HepG2 (cell line): ENCODE measurements around the gene PRPSAP1. TPM values are rescaled to one million over a fixed set of nuclear protein-coding genes. Genes with fewer than 3 reads are reported as not detected.
A peak's percentile ranks its signal among the peaks of the same experiment; 100 is the strongest.

ENCODE experiments used
- ATAC-seq: fragments of 200-7000 bp; cut with Tn5 transposase; 3 replicates; pipeline ENCODE4 v1.9.1; 2020; ENCODE audit warnings: mild to moderate bottlenecking, moderate library complexity
- BruUV-seq: library from RNA; stranded (reverse); fragments of 400-500 nt; replicated peaks from 2 replicates; lab custom pipeline; 2021; lab: Mats Ljungman, UMichigan
- CTCF ChIA-PET: fragments of 300-600 bp; formaldehyde crosslinking; extraction: SDS; loops from one replicate; lab custom pipeline; 2021; ENCODE audit warnings: low total read pairs, inconsistent platforms, low intra/inter-chr PET ratio; lab: Yijun Ruan, JAX
- POLR2A ChIA-PET: fragments of 350-600 bp; sonication (Branson Sonifier 250); formaldehyde crosslinking; loops from one replicate; lab custom pipeline; 2020; ENCODE audit warnings: antibody characterized with exemption, inconsistent platforms; lab: Yijun Ruan, JAX
- DNase-seq: peaks from one replicate; pipeline ENCODE4 v3.0.0-alpha.2; 2015; ENCODE audit warnings: low spot score
- FAIRE-seq: peaks from 3 replicates; lab custom pipeline; 2011; peaks lifted over from hg19 to GRCh38; lab: Jason Lieb, UNC
- H2AFZ ChIP-seq: one replicate; pipeline ENCODE4 v1.6.1; 2011; ENCODE audit warnings: low read length, inconsistent platforms
- H3K27ac ChIP-seq: fragments of 300-600 bp; 3 replicates; pipeline ENCODE4 v1.8.0; 2011; ENCODE audit warnings: mixed run types, mild to moderate bottlenecking, mixed read lengths, low read length, inconsistent platforms; ENCODE audit not compliant: insufficient read depth; ENCODE audit errors: extremely low read length
- H3K27me3 ChIP-seq, 2 experiments: fragments of 200-600 bp in 1 of 2; 2 replicates in 1 of 2; 3 replicates in 1 of 2; pipeline versions ENCODE4 v1.6.0 to v1.8.0; 2011; ENCODE audit warnings: low read length in 2 of 2, mild to moderate bottlenecking in 2 of 2, moderate library complexity in 2 of 2, inconsistent platforms in 1 of 2; ENCODE audit not compliant: insufficient read depth in 2 of 2, control insufficient read depth in 1 of 2
- H3K36me3 ChIP-seq, 2 experiments: fragments of 200-600 bp in 1 of 2; replicated peaks in 1 of 2; 2 replicates in 1 of 2; 3 replicates in 1 of 2; pipeline versions ENCODE4 v1.5.1 to v1.8.0; 2011; ENCODE audit warnings: low read length in 2 of 2, inconsistent platforms in 1 of 2; ENCODE audit not compliant: insufficient read depth in 2 of 2, control insufficient read depth in 1 of 2
- H3K4me1 ChIP-seq: 2 replicates; pipeline ENCODE4 v1.5.1; 2012; ENCODE audit warnings: low read length, inconsistent platforms; ENCODE audit not compliant: insufficient read depth
- H3K4me2 ChIP-seq: 2 replicates; pipeline ENCODE4 v1.6.0; 2011; ENCODE audit warnings: low read depth, low read length, inconsistent platforms
- H3K4me3 ChIP-seq, 3 experiments: fragments of 200-600 bp in 1 of 3; sonication (generic), shearing (Covaris generic) in 1 of 3; replicated peaks in 1 of 3; 2 replicates each; pipeline ENCODE4 v1.5.1; 2011 to 2016; ENCODE audit warnings: low read length in 3 of 3, inconsistent platforms in 2 of 3, low read depth in 2 of 3, mild to moderate bottlenecking in 2 of 3, control low read depth in 1 of 3, mixed read lengths in 1 of 3; ENCODE audit not compliant: insufficient read depth in 1 of 3
- H3K79me2 ChIP-seq: one replicate; pipeline ENCODE4 v1.6.1; 2011; ENCODE audit warnings: low read length, inconsistent platforms; ENCODE audit not compliant: insufficient read depth
- H3K9ac ChIP-seq: 2 replicates; pipeline ENCODE4 v1.6.0; 2011; ENCODE audit warnings: mild to moderate bottlenecking, low read depth, low read length, inconsistent platforms; ENCODE audit not compliant: insufficient read depth
- H3K9me3 ChIP-seq: 2 replicates; pipeline ENCODE4 v1.5.1; 2012; ENCODE audit warnings: mild to moderate bottlenecking, low read length
- H4K20me1 ChIP-seq: 2 replicates; pipeline ENCODE4 v1.6.0; 2011; ENCODE audit warnings: inconsistent platforms, mild to moderate bottlenecking, low read length, moderate library complexity; ENCODE audit not compliant: insufficient read depth
- GABPB1 ChIP-seq: IDR thresholded peaks from 2 replicates; pipeline ENCODE4 v1.6.1; 2016; ENCODE audit warnings: mild to moderate bottlenecking, missing genetic modification reagents, moderate library complexity, missing compliant biosample characterization
- MTA3 ChIP-seq: sonication (generic); formaldehyde crosslinking; IDR thresholded peaks from 2 replicates; pipeline ENCODE4 v1.4.0; 2020; ENCODE audit warnings: missing genetic modification reagents
- RAD51 ChIP-seq: fragments of 450-650 bp; IDR thresholded peaks from 2 replicates; pipeline ENCODE4 v1.6.1; 2016; ENCODE audit warnings: borderline replicate concordance
- SMAD3 ChIP-seq: sonication (generic); formaldehyde crosslinking; IDR thresholded peaks from 2 replicates; pipeline ENCODE4 v1.4.0; 2020; ENCODE audit warnings: missing genetic modification reagents
- STAT5B ChIP-seq: sonication (generic); formaldehyde crosslinking; IDR thresholded peaks from 2 replicates; pipeline ENCODE4 v1.4.0; 2020; ENCODE audit warnings: missing genetic modification reagents
- TBX3 ChIP-seq: fragments of 450-650 bp; IDR thresholded peaks from 2 replicates; pipeline ENCODE4 v1.6.1; 2017; ENCODE audit warnings: antibody characterized with exemption, mild to moderate bottlenecking, inconsistent platforms, borderline replicate concordance
- TCF7 ChIP-seq: sonication (generic); IDR thresholded peaks from 2 replicates; pipeline ENCODE4 v1.6.1; 2016; ENCODE audit warnings: antibody characterized with exemption, low read depth
- ZBTB21 ChIP-seq: sonication (generic); formaldehyde crosslinking; IDR thresholded peaks from 2 replicates; pipeline ENCODE4 v1.4.0; 2020; ENCODE audit warnings: missing genetic modification reagents
- ZEB1 ChIP-seq: IDR thresholded peaks from 2 replicates; pipeline ENCODE4 v1.6.1; 2012; ENCODE audit warnings: mild to moderate bottlenecking, low read depth, inconsistent platforms; ENCODE audit not compliant: insufficient replicate concordance
- ZNF121 ChIP-seq: sonication (generic); formaldehyde crosslinking; IDR thresholded peaks from 2 replicates; pipeline ENCODE4 v1.5.0; 2020; ENCODE audit warnings: mild to moderate bottlenecking, missing genetic modification reagents
- ZNF253 ChIP-seq: sonication (generic); formaldehyde crosslinking; IDR thresholded peaks from 2 replicates; pipeline ENCODE4 v1.8.0; 2022; ENCODE audit warnings: mild to moderate bottlenecking, missing genetic modification reagents, borderline replicate concordance
- ZNF564 ChIP-seq: sonication (generic); formaldehyde crosslinking; IDR thresholded peaks from 2 replicates; pipeline ENCODE4 v1.8.1; 2023; ENCODE audit warnings: mild to moderate bottlenecking, missing genetic modification reagents
- ZNF749 ChIP-seq: sonication (generic); formaldehyde crosslinking; IDR thresholded peaks from 2 replicates; pipeline ENCODE4 v1.8.0; 2022; ENCODE audit warnings: mild to moderate bottlenecking, missing genetic modification reagents, moderate library complexity, borderline replicate concordance
- WGBS: methylation state at CpG from one replicate; pipeline ENCODE4 v1.1.6; 2017; ENCODE audit warnings: low lambda C conversion rate; 5-methylcytosine and 5-hydroxymethylcytosine counted together
- in situ Hi-C: cut with HindIII; loops from 2 replicates; pipeline ENCODE4 v1.10.0; 2017; ENCODE audit warnings: low pct_unique_long_range_greater_than_20kb; ENCODE audit not compliant: extremely low pct_ligation_motif_present
- intact Hi-C: fragments of 100-400 bp; cut with micrococcal nuclease; formaldehyde crosslinking; loops from one replicate; pipeline ENCODE4 v1.10.0; 2022; ENCODE audit not compliant: unreplicated experiment
- polyA plus RNA-seq, 8 experiments: library from polyadenylated mRNA; depleted of rRNA in 3 of 8; stranded (reverse) in 7 of 8; unstranded in 1 of 8; fragments of >200 nt; fragmentation: Illumina TruSeq in 4 of 8; extraction: Trizol in 4 of 8; gene quantifications; 2 replicates each; pipeline versions ENCODE4 v1.2.1 to v1.2.3, GENCODE V29; 2011 to 2016; ENCODE audit warnings: low read depth in 4 of 8, missing spikeins in 1 of 8, mixed read lengths in 1 of 8; ENCODE audit not compliant: insufficient read depth in 1 of 8
- total RNA-seq, 5 experiments: library from RNA; depleted of rRNA; stranded (reverse); fragments of >200 nt; fragmentation: Illumina TruSeq; extraction: Trizol; gene quantifications; 2 replicates each; pipeline ENCODE4 v1.2.3, GENCODE V29; 2016; ENCODE audit warnings: low read depth in 1 of 5
- TF ChIP-seq, protein P1 (sequence below): sonication (generic); formaldehyde crosslinking; IDR thresholded peaks from 2 replicates; pipeline ENCODE4 v1.4.0; 2020; ENCODE audit warnings: missing genetic modification reagents, borderline replicate concordance
- TF ChIP-seq, protein P2 (sequence below): sonication (generic); formaldehyde crosslinking; IDR thresholded peaks from 2 replicates; pipeline ENCODE4 v1.5.0; 2020; ENCODE audit warnings: missing genetic modification reagents
- TF ChIP-seq, protein P3 (sequence below): sonication (generic); formaldehyde crosslinking; IDR thresholded peaks from 2 replicates; pipeline ENCODE4 v1.4.0; 2020; ENCODE audit warnings: missing genetic modification reagents

Gene PRPSAP1
- total and polyA plus RNA-seq, 2 of the 13 experiments (the other 11 are each of a cell fraction or from before 2014, with no cell fraction given) = 91.1 to 314 TPM

DNA sequence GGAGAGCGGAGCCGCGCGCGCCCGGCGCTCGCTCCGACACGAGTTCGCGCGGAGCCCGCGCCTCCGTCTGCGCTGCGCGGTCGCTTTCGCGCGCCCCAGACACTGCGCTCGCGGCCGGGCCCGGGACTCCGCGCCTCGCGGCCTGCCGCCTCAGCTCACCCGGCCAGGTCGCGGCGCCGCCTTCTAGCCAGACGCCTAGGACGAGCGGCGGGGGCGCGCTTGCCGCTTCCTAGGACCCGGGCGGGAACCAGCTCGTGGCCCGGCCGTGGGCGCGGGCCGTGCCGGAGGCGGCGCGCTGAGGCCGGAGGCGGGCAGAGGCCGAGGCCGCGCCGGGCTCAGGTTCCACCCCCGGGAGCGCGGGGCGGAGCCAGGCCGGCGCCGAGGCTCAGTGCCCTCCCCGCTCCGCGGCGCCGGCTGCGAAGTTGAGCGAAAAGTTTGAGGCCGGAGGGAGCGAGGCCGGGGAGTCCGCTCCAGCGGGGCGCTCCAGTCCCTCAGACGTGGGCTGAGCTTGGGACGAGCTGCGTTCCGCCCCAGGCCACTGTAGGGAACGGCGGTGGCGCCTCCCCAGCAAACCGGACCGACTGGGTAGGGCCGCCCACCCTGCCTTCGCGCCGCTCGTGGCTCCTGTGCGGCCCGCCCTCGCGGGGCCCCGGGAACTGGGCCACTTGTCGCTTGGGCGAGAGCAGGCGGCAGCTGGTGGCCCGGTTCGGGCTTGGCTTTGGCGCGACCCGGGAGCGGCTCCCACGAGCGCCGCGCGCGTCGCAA is 30.7 kb upstream of the PRPSAP1 start, which contains the start of gene SPHK1:
Gene SPHK1 (plus strand): TSS at position 388 of the 765 bp plus-strand sequence. CDS start 1,036 bp downstream, outside the sequence.
- Histone ChIP-seq H4K20me1 (peaks cover 31% of the 10 kb centered on the region; the same call in 1 of the 2 replicates), H3K36me3 (peaks cover 16 to 25% of the 10 kb centered on the region in 2 experiments; a peak in 4 of 5 replicates), H3K9ac (peak within 1 kb of the TSS; percentile 99), H3K4me2 (peak within 1 kb of the TSS; percentile 99), H3K4me1 (peaks cover 55% of the 10 kb centered on the region), H2AFZ (no peak within 1 kb of the TSS), H3K27me3 (no peaks in the 10 kb centered on the region; a peak in 1 of 5 replicates), H3K27ac (peak within 1 kb of the TSS; percentile 100), H3K4me3 (peak within 1 kb of the TSS; percentile 72 to 90 (median 86)), H3K9me3 (no peaks in the 10 kb centered on the region), H3K79me2 (peaks cover 63% of the 10 kb centered on the region)
- peak; percentile 74 for DNase-seq
- ChIA-PET CTCF (interaction anchor here (1.8 to 3.3 kb wide), 3 partner anchors 14 to 19 kb away, joined by 4 to 12 read pairs (median 8); no protein-coding TSS in a partner anchor), POLR2A (interaction anchor here (0.6 to 20.9 kb wide), 20 partner anchors 8 to 604 kb away, joined by 3 to 1379 read pairs (median 5); partner anchors contain the start of genes PRPSAP1, QRICH2, UBALD2 and UBE2O)
- peak; percentile 49 for ATAC-seq
- WGBS = under 1% methylated on average over 35 of the region's 118 CpGs
- no TSS peak for BruUV-seq
- intact Hi-C loops (loop anchor here (2.0 kb wide), 2 partner anchors 14 to 30 kb away; no protein-coding TSS in a partner anchor), in situ Hi-C loops (no loop called here)
- FAIRE-seq = peak; percentile 56
- peak; percentile 6; the same call in 1 of the 2 replicates for TF ChIP-seq ZNF121 (CRISPR knock-in tag)
- peak; percentile 49 for TF ChIP-seq GABPB1 (CRISPR knock-in tag)
- peak; percentile 75; the same call in 1 of the 2 replicates for TF ChIP-seq ZNF749 (CRISPR knock-in tag)
- no peak for TF ChIP-seq STAT5B (CRISPR knock-in tag)
- TF ChIP-seq ZNF253 (CRISPR knock-in tag) = peak; percentile 68; the same call in 1 of the 2 replicates
- no peak for TF ChIP-seq TCF7
- no peak for TF ChIP-seq ZBTB21 (CRISPR knock-in tag)
- TF ChIP-seq TBX3 = no peak
- TF ChIP-seq ZNF564 (CRISPR knock-in tag) = no peak; the same call in 1 of the 2 replicates
- TF ChIP-seq, protein P1, sequence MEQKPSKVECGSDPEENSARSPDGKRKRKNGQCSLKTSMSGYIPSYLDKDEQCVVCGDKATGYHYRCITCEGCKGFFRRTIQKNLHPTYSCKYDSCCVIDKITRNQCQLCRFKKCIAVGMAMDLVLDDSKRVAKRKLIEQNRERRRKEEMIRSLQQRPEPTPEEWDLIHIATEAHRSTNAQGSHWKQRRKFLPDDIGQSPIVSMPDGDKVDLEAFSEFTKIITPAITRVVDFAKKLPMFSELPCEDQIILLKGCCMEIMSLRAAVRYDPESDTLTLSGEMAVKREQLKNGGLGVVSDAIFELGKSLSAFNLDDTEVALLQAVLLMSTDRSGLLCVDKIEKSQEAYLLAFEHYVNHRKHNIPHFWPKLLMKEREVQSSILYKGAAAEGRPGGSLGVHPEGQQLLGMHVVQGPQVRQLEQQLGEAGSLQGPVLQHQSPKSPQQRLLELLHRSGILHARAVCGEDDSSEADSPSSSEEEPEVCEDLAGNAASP = 0 out of 2 replicates have a peak, but pooled peaks have one; percentile 18
- TF ChIP-seq, protein P2, sequence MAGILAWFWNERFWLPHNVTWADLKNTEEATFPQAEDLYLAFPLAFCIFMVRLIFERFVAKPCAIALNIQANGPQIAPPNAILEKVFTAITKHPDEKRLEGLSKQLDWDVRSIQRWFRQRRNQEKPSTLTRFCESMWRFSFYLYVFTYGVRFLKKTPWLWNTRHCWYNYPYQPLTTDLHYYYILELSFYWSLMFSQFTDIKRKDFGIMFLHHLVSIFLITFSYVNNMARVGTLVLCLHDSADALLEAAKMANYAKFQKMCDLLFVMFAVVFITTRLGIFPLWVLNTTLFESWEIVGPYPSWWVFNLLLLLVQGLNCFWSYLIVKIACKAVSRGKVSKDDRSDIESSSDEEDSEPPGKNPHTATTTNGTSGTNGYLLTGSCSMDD (CRISPR knock-in tag) = no peak
- TF ChIP-seq RAD51 = no peak
- no peak for TF ChIP-seq ZEB1
- TF ChIP-seq SMAD3 (CRISPR knock-in tag) = no peak
- TF ChIP-seq MTA3 = 0 out of 2 replicates have a peak, but pooled peaks have one; percentile 81
- TF ChIP-seq, protein P3, sequence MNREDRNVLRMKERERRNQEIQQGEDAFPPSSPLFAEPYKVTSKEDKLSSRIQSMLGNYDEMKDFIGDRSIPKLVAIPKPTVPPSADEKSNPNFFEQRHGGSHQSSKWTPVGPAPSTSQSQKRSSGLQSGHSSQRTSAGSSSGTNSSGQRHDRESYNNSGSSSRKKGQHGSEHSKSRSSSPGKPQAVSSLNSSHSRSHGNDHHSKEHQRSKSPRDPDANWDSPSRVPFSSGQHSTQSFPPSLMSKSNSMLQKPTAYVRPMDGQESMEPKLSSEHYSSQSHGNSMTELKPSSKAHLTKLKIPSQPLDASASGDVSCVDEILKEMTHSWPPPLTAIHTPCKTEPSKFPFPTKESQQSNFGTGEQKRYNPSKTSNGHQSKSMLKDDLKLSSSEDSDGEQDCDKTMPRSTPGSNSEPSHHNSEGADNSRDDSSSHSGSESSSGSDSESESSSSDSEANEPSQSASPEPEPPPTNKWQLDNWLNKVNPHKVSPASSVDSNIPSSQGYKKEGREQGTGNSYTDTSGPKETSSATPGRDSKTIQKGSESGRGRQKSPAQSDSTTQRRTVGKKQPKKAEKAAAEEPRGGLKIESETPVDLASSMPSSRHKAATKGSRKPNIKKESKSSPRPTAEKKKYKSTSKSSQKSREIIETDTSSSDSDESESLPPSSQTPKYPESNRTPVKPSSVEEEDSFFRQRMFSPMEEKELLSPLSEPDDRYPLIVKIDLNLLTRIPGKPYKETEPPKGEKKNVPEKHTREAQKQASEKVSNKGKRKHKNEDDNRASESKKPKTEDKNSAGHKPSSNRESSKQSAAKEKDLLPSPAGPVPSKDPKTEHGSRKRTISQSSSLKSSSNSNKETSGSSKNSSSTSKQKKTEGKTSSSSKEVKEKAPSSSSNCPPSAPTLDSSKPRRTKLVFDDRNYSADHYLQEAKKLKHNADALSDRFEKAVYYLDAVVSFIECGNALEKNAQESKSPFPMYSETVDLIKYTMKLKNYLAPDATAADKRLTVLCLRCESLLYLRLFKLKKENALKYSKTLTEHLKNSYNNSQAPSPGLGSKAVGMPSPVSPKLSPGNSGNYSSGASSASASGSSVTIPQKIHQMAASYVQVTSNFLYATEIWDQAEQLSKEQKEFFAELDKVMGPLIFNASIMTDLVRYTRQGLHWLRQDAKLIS (CRISPR knock-in tag) = peak; percentile 65; the same call in 1 of the 2 replicates
